SK-N-SH treated with all-trans-retinoic acid at 6 μM for 48 hours (cell line): ENCODE measurements around the gene GRK3.

ENCODE experiments used
- ATAC-seq: fragments of 200-7000 bp; cut with Tn5 transposase; 3 replicates; pipeline ENCODE4 v1.9.1; 2020; ENCODE audit warnings: mild to moderate bottlenecking, moderate library complexity
- ARNTL ChIP-seq: fragments of 450-650 bp; formaldehyde crosslinking; IDR thresholded peaks from 2 replicates; pipeline ENCODE4 v1.5.0; 2020; ENCODE audit warnings: low read depth, mild to moderate bottlenecking, moderate library complexity, borderline replicate concordance
- BACH2 ChIP-seq: fragments of 250-450 bp; sonication (Bioruptor Pico); IDR thresholded peaks from 2 replicates; pipeline ENCODE4 v1.9.0; 2021; ENCODE audit warnings: mild to moderate bottlenecking, borderline replicate concordance
- CREB5 ChIP-seq: fragments of 250-450 bp; sonication (Bioruptor Pico); IDR thresholded peaks from 2 replicates; pipeline ENCODE4 v1.5.1; 2020; ENCODE audit warnings: low read depth, mild to moderate bottlenecking, moderate library complexity
- CSDC2 ChIP-seq: fragments of 250-450 bp; sonication (Bioruptor Pico); IDR thresholded peaks from 2 replicates; pipeline ENCODE4 v1.5.0; 2020; ENCODE audit warnings: mild to moderate bottlenecking, moderate library complexity
- CSRNP3 ChIP-seq: fragments of 250-450 bp; sonication (Bioruptor Pico); IDR thresholded peaks from 2 replicates; pipeline ENCODE4 v1.5.1; 2021; ENCODE audit warnings: mild to moderate bottlenecking, moderate library complexity
- ESRRG ChIP-seq: fragments of 250-450 bp; sonication (Bioruptor Pico); IDR thresholded peaks from 2 replicates; pipeline ENCODE4 v1.6.1; 2021; ENCODE audit warnings: mild to moderate bottlenecking
- GLIS3 ChIP-seq: fragments of 250-450 bp; sonication (Bioruptor Pico); IDR thresholded peaks from 2 replicates; pipeline ENCODE4 v1.5.0; 2020; ENCODE audit warnings: mild to moderate bottlenecking, moderate library complexity
- OSR1 ChIP-seq: fragments of 250-450 bp; sonication (Bioruptor Pico); IDR thresholded peaks from 2 replicates; pipeline ENCODE4 v1.8.0; 2022; ENCODE audit warnings: moderate library complexity, mild to moderate bottlenecking, inconsistent platforms
- PPARA ChIP-seq: fragments of 250-450 bp; sonication (Bioruptor Pico); IDR thresholded peaks from 2 replicates; pipeline ENCODE4 v1.5.0; 2020; ENCODE audit warnings: mild to moderate bottlenecking, borderline replicate concordance
- RARB ChIP-seq: fragments of 250-450 bp; sonication (Bioruptor Pico); IDR thresholded peaks from 2 replicates; pipeline ENCODE4 v1.8.0; 2021; ENCODE audit warnings: mild to moderate bottlenecking, moderate library complexity
- SNAI2 ChIP-seq: fragments of 250-450 bp; sonication (Bioruptor Pico); IDR thresholded peaks from 2 replicates; pipeline ENCODE4 v1.5.0; 2020; ENCODE audit warnings: mild to moderate bottlenecking, moderate library complexity
- TCF4 ChIP-seq: fragments of 250-450 bp; sonication (Bioruptor Pico); IDR thresholded peaks from 2 replicates; pipeline ENCODE4 v1.8.0; 2021; ENCODE audit warnings: mild to moderate bottlenecking, moderate library complexity, borderline replicate concordance
- TOX ChIP-seq: fragments of 250-450 bp; sonication (Bioruptor Pico); IDR thresholded peaks from 2 replicates; pipeline ENCODE4 v1.8.0; 2021; ENCODE audit warnings: mild to moderate bottlenecking, moderate library complexity, borderline replicate concordance
- ZC3H10 ChIP-seq: fragments of 250-450 bp; sonication (Bioruptor Pico); IDR thresholded peaks from 2 replicates; pipeline ENCODE4 v1.5.1; 2021; ENCODE audit warnings: mild to moderate bottlenecking, moderate library complexity
- ZNF565 ChIP-seq: fragments of 450-650 bp; formaldehyde crosslinking; conservative IDR thresholded peaks from 2 replicates; pipeline ENCODE4 v1.5.0; 2020; ENCODE audit warnings: low read depth, mild to moderate bottlenecking, moderate library complexity
- ZNF8 ChIP-seq: fragments of 450-650 bp; formaldehyde crosslinking; IDR thresholded peaks from 2 replicates; pipeline ENCODE4 v1.5.0; 2020; ENCODE audit warnings: mild to moderate bottlenecking, moderate library complexity
- TF ChIP-seq, protein P1 (sequence below): fragments of 250-450 bp; sonication (Bioruptor Pico); IDR thresholded peaks from 2 replicates; pipeline ENCODE4 v1.8.0; 2021; ENCODE audit warnings: low read depth, mild to moderate bottlenecking, moderate library complexity, borderline replicate concordance
- TF ChIP-seq, protein P2 (sequence below): fragments of 250-450 bp; sonication (Bioruptor Pico); IDR thresholded peaks from 2 replicates; pipeline ENCODE4 v1.8.0; 2020; ENCODE audit warnings: mild to moderate bottlenecking, moderate library complexity, borderline replicate concordance

Gene GRK3

DNA sequence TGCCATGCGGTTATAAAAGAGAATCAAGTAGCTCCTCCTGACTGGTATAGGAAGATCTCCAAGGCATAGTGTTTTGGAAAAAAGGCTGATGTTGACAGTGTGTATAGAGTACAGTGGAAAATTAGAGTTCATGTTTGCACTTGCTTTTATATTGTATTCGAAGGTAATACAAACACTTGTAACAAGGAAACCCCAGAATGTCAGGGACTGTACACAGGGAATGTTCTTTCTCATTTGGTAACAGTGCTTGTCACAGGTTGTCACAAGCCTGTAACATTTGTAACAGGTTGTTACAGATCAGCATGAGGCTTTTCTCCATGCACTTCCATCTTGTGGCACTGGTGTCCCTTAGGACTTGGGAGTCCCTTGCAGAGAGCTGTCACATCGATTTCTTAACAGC is 64.0 kb downstream of the GRK3 start:
- no peak for ATAC-seq
- TF ChIP-seq, protein P1, sequence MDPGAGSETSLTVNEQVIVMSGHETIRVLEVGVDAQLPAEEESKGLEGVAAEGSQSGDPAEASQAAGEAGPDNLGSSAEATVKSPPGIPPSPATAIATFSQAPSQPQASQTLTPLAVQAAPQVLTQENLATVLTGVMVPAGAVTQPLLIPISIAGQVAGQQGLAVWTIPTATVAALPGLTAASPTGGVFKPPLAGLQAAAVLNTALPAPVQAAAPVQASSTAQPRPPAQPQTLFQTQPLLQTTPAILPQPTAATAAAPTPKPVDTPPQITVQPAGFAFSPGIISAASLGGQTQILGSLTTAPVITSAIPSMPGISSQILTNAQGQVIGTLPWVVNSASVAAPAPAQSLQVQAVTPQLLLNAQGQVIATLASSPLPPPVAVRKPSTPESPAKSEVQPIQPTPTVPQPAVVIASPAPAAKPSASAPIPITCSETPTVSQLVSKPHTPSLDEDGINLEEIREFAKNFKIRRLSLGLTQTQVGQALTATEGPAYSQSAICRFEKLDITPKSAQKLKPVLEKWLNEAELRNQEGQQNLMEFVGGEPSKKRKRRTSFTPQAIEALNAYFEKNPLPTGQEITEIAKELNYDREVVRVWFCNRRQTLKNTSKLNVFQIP (CRISPR knock-in tag): no peak
- TF ChIP-seq GLIS3 (CRISPR knock-in tag): no peak
- no peak for TF ChIP-seq CREB5 (CRISPR knock-in tag)
- TF ChIP-seq, protein P2, sequence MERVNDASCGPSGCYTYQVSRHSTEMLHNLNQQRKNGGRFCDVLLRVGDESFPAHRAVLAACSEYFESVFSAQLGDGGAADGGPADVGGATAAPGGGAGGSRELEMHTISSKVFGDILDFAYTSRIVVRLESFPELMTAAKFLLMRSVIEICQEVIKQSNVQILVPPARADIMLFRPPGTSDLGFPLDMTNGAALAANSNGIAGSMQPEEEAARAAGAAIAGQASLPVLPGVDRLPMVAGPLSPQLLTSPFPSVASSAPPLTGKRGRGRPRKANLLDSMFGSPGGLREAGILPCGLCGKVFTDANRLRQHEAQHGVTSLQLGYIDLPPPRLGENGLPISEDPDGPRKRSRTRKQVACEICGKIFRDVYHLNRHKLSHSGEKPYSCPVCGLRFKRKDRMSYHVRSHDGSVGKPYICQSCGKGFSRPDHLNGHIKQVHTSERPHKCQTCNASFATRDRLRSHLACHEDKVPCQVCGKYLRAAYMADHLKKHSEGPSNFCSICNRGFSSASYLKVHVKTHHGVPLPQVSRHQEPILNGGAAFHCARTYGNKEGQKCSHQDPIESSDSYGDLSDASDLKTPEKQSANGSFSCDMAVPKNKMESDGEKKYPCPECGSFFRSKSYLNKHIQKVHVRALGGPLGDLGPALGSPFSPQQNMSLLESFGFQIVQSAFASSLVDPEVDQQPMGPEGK (CRISPR knock-in tag): no peak
- no peak for TF ChIP-seq RARB
- no peak for TF ChIP-seq ZC3H10 (CRISPR knock-in tag)
- TF ChIP-seq PPARA (CRISPR knock-in tag): no peak
- no peak for TF ChIP-seq ARNTL (CRISPR knock-in tag)
- TF ChIP-seq TOX (CRISPR knock-in tag): no peak
- no peak for TF ChIP-seq TCF4 (CRISPR knock-in tag)
- no peak for TF ChIP-seq SNAI2 (CRISPR knock-in tag)
- no peak for TF ChIP-seq ESRRG (CRISPR knock-in tag)
- TF ChIP-seq CSDC2 (CRISPR knock-in tag): no peak
- no peak for TF ChIP-seq CSRNP3
- no peak for TF ChIP-seq ZNF8 (CRISPR knock-in tag)

DNA sequence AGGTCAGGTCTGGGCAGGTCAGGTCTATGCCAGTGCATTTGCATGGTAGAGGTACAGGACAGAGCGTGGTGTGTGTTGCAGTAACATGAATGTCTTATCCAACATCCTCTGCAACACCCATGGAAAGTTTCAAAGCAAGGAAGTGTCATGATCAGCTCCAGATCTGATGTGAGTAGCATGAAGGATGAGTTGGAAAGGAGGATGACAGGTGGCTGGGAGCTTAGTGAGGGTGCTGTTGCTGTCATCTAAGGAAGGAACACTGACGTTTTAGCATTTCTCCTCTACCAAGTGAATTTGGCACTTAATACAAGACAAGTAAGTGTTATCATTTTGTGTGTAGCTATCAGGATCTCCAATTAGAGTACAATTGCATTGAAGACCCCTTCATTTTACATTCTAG is 65.1 kb downstream of the GRK3 start:
- ATAC-seq: no peak
- TF ChIP-seq CREB5 (CRISPR knock-in tag): no peak
- TF ChIP-seq ESRRG (CRISPR knock-in tag): no peak
- TF ChIP-seq SNAI2 (CRISPR knock-in tag): no peak
- no peak for TF ChIP-seq CSRNP3
- TF ChIP-seq RARB: no peak
- TF ChIP-seq, protein P2 (CRISPR knock-in tag): no peak
- no peak for TF ChIP-seq ZC3H10 (CRISPR knock-in tag)
- no peak for TF ChIP-seq PPARA (CRISPR knock-in tag)
- no peak for TF ChIP-seq TOX (CRISPR knock-in tag)
- no peak for TF ChIP-seq OSR1 (CRISPR knock-in tag)
- no peak for TF ChIP-seq BACH2 (CRISPR knock-in tag)
- no peak for TF ChIP-seq ZNF565 (CRISPR knock-in tag)
- TF ChIP-seq GLIS3 (CRISPR knock-in tag): no peak
- TF ChIP-seq TCF4 (CRISPR knock-in tag): no peak
